BLaER1 (cell line): Measurements from ENCODE around the gene VIM.

Experiments used
- H3K27ac ChIP-seq: shearing (Covaris generic); formaldehyde crosslinking; 2 replicates; pipeline ENCODE4 v1.8.1; 2022
- H3K27me3 ChIP-seq: shearing (Covaris generic); formaldehyde crosslinking; 2 replicates; pipeline ENCODE4 v1.8.1; 2022
- H3K36me3 ChIP-seq: shearing (Covaris generic); formaldehyde crosslinking; 2 replicates; pipeline ENCODE4 v1.8.1; 2022
- H3K4me1 ChIP-seq: shearing (Covaris generic); formaldehyde crosslinking; 2 replicates; pipeline ENCODE4 v1.8.1; 2022
- H3K4me2 ChIP-seq: shearing (Covaris generic); formaldehyde crosslinking; 2 replicates; pipeline ENCODE4 v1.8.1; 2022
- H3K4me3 ChIP-seq: shearing (Covaris generic); formaldehyde crosslinking; 2 replicates; pipeline ENCODE4 v1.8.1; 2022
- H3K9ac ChIP-seq: shearing (Covaris generic); formaldehyde crosslinking; 2 replicates; pipeline ENCODE4 v1.8.1; 2022
- H3K9me3 ChIP-seq: shearing (Covaris generic); formaldehyde crosslinking; 2 replicates; pipeline ENCODE4 v1.8.1; 2022
- H4K20me1 ChIP-seq: shearing (Covaris generic); formaldehyde crosslinking; 2 replicates; pipeline ENCODE4 v1.8.1; 2022
- Cebpa-rat ChIP-seq: shearing (Covaris generic); IDR thresholded peaks from 2 replicates; pipeline ENCODE4 v1.8.1; 2022

VIM gene

GRCh38 chr10:17216901-17217395 lies 11.1 kb upstream of the VIM start:
- Histone ChIP-seq H3K27me3 (no peaks in the 10 kb centered on the region), H3K9ac (no peak overlapping the region), H3K4me3 (no peak overlapping the region), H3K4me1 (no peaks in the 10 kb centered on the region), H3K4me2 (no peak overlapping the region), H3K36me3 (no peaks in the 10 kb centered on the region), H4K20me1 (no peaks in the 10 kb centered on the region), H3K9me3 (no peaks in the 10 kb centered on the region), H3K27ac (no peak overlapping the region)
- no peak for TF ChIP-seq Cebpa-rat

GRCh38 chr10:17217631-17218232 lies 10.3 kb upstream of the VIM start:
- Histone ChIP-seq H3K36me3 (no peaks in the 10 kb centered on the region), H3K4me2 (no peak overlapping the region), H3K9me3 (no peaks in the 10 kb centered on the region), H3K27me3 (no peaks in the 10 kb centered on the region), H3K27ac (no peak overlapping the region), H3K9ac (no peak overlapping the region), H4K20me1 (no peaks in the 10 kb centered on the region), H3K4me3 (no peak overlapping the region), H3K4me1 (no peaks in the 10 kb centered on the region)
- TF ChIP-seq Cebpa-rat = no peak

GRCh38 chr10:17219024-17219423 lies 9.0 kb upstream of the VIM start:
- Histone ChIP-seq H3K36me3 (no peaks in the 10 kb centered on the region), H3K27ac (no peak overlapping the region), H3K4me3 (no peak overlapping the region), H3K9me3 (no peaks in the 10 kb centered on the region), H3K4me1 (no peaks in the 10 kb centered on the region), H4K20me1 (no peaks in the 10 kb centered on the region), H3K4me2 (no peak overlapping the region), H3K9ac (no peak overlapping the region), H3K27me3 (no peaks in the 10 kb centered on the region)
- no peak for TF ChIP-seq Cebpa-rat

- H3K9ac ChIP-seq = no peak overlapping the region
- no peaks in the 10 kb centered on the region for H4K20me1 ChIP-seq
- H3K36me3 ChIP-seq = no peaks in the 10 kb centered on the region
- TF ChIP-seq Cebpa-rat = no peak
- no peaks in the 10 kb centered on the region for H3K27me3 ChIP-seq
- no peak overlapping the region for H3K4me2 ChIP-seq
- no peak overlapping the region for H3K4me3 ChIP-seq
- no peaks in the 10 kb centered on the region for H3K9me3 ChIP-seq
- no peaks in the 10 kb centered on the region for H3K4me1 ChIP-seq
- no peak overlapping the region for H3K27ac ChIP-seq
Observed at GRCh38 chr10:17220652-17221100, 7.4 kb upstream of the VIM start.

GRCh38 chr10:17222329-17222728 lies 5.7 kb upstream of the VIM start:
- Histone ChIP-seq H3K4me1 (peaks cover 16% of the 10 kb centered on the region), H3K9ac (no peak overlapping the region), H4K20me1 (no peaks in the 10 kb centered on the region), H3K4me3 (no peak overlapping the region), H3K27me3 (no peaks in the 10 kb centered on the region), H3K36me3 (no peaks in the 10 kb centered on the region), H3K27ac (no peak overlapping the region), H3K4me2 (no peak overlapping the region), H3K9me3 (no peaks in the 10 kb centered on the region)
- TF ChIP-seq Cebpa-rat = no peak

- H3K9me3 ChIP-seq = no peaks in the 10 kb centered on the region
- no peak overlapping the region for H3K9ac ChIP-seq
- H3K4me1 ChIP-seq = peaks cover 21% of the 10 kb centered on the region
- peaks cover 17% of the 10 kb centered on the region for H4K20me1 ChIP-seq
- no peak overlapping the region for H3K27ac ChIP-seq
- peak overlapping the region; percentile 97; the same call in 1 of the 2 replicates for H3K4me2 ChIP-seq
- no peak for TF ChIP-seq Cebpa-rat
- H3K4me3 ChIP-seq = no peak overlapping the region
- H3K27me3 ChIP-seq = no peaks in the 10 kb centered on the region
- peaks cover 1% of the 10 kb centered on the region; the same call in 1 of the 2 replicates for H3K36me3 ChIP-seq
Observed at GRCh38 chr10:17225808-17226207, 2.2 kb upstream of the VIM start.

- H3K9ac ChIP-seq = peak overlapping the region; percentile 90
- H3K36me3 ChIP-seq = peaks cover 12% of the 10 kb centered on the region
- H3K4me3 ChIP-seq = peak overlapping the region; percentile 93
- peak overlapping the region; percentile 97 for H3K4me2 ChIP-seq
- no peaks in the 10 kb centered on the region for H3K9me3 ChIP-seq
- no peak for TF ChIP-seq Cebpa-rat
- no peaks in the 10 kb centered on the region for H3K27me3 ChIP-seq
- H3K27ac ChIP-seq = peak overlapping the region; percentile 97
- H3K4me1 ChIP-seq = peaks cover 32% of the 10 kb centered on the region
- peaks cover 27% of the 10 kb centered on the region for H4K20me1 ChIP-seq
Observed at GRCh38 chr10:17226891-17227303, 1.1 kb upstream of the VIM start.

GRCh38 chr10:17227367-17228090 lies 512 bp upstream of the VIM start:
- Histone ChIP-seq H3K9ac (peak overlapping the region; percentile 90), H3K36me3 (peaks cover 18% of the 10 kb centered on the region), H3K4me1 (peaks cover 38% of the 10 kb centered on the region), H4K20me1 (peaks cover 34% of the 10 kb centered on the region), H3K27ac (peak overlapping the region; percentile 97), H3K9me3 (no peaks in the 10 kb centered on the region), H3K4me2 (peak overlapping the region; percentile 97), H3K4me3 (peak overlapping the region; percentile 93), H3K27me3 (no peaks in the 10 kb centered on the region)
- TF ChIP-seq Cebpa-rat = no peak

GRCh38 chr10:17229016-17229716 lies 1.1 kb downstream of the VIM start:
- no peak for TF ChIP-seq Cebpa-rat
- Histone ChIP-seq H3K9ac (peak overlapping the region; percentile 90), H3K36me3 (peaks cover 35% of the 10 kb centered on the region), H3K9me3 (no peaks in the 10 kb centered on the region), H4K20me1 (peaks cover 50% of the 10 kb centered on the region), H3K27ac (peak overlapping the region; percentile 97), H3K4me2 (peak overlapping the region; percentile 97), H3K4me1 (peaks cover 50% of the 10 kb centered on the region), H3K4me3 (peak overlapping the region; percentile 93), H3K27me3 (no peaks in the 10 kb centered on the region)

GRCh38 chr10:17229717-17229966 lies 1.6 kb downstream of the VIM start:
- peak overlapping the region; percentile 91 for H3K4me2 ChIP-seq
- peaks cover 39% of the 10 kb centered on the region for H3K36me3 ChIP-seq
- H3K27me3 ChIP-seq = no peaks in the 10 kb centered on the region
- peak overlapping the region; percentile 93 for H3K4me3 ChIP-seq
- H3K9ac ChIP-seq = peak overlapping the region; percentile 90
- H4K20me1 ChIP-seq = peaks cover 55% of the 10 kb centered on the region
- H3K27ac ChIP-seq = peak overlapping the region; percentile 90
- peaks cover 55% of the 10 kb centered on the region for H3K4me1 ChIP-seq
- TF ChIP-seq Cebpa-rat = no peak
- H3K9me3 ChIP-seq = no peaks in the 10 kb centered on the region
